Type B pancreatic cell (in vitro differentiated cells): ENCODE results near the gene SNTG2. TPM values are rescaled to one million over a fixed set of nuclear protein-coding genes. Genes with fewer than 3 reads are reported as not detected.

Experiments
- DNase-seq: peaks from one replicate; pipeline ENCODE4 v3.0.0; 2021; ENCODE audit warnings: mixed read lengths; ENCODE audit not compliant: unreplicated experiment; ENCODE audit errors: extremely low spot score
- H3K27ac Mint-ChIP-seq: 2 replicates; pipeline ENCODE4 v1.8.0; 2021; ENCODE audit warnings: mild to moderate bottlenecking, mixed read lengths
- H3K27me3 Mint-ChIP-seq: 2 replicates; pipeline ENCODE4 v1.8.0; 2021; ENCODE audit warnings: mixed read lengths
- H3K36me3 Mint-ChIP-seq: 2 replicates; pipeline ENCODE4 v1.8.0; 2021; ENCODE audit warnings: mixed read lengths
- H3K4me1 Mint-ChIP-seq: one replicate; pipeline ENCODE4 v1.8.0; 2021; ENCODE audit warnings: mixed read lengths; ENCODE audit not compliant: unreplicated experiment
- H3K4me3 Mint-ChIP-seq: 2 replicates; pipeline ENCODE4 v1.8.0; 2021; ENCODE audit warnings: mild to moderate bottlenecking, mixed read lengths
- H3K9me3 Mint-ChIP-seq: 2 replicates; pipeline ENCODE4 v1.8.0; 2021; ENCODE audit warnings: mixed read lengths
- total RNA-seq: library from RNA; stranded (reverse); gene quantifications from 2 replicates; pipeline ENCODE4 v1.2.1, GENCODE V29; 2021; ENCODE audit warnings: low replicate concordance
- TF ChIP-seq, protein P1 (sequence below): fragments of 200-600 bp; sonication (generic); conservative IDR thresholded peaks from 2 replicates; pipeline ENCODE4 v1.5.0; 2021; ENCODE audit warnings: antibody characterized with exemption, mild to moderate bottlenecking

The SNTG2 gene
- total RNA-seq, 1 donor from 2014 or later: 1.1 TPM

DNA sequence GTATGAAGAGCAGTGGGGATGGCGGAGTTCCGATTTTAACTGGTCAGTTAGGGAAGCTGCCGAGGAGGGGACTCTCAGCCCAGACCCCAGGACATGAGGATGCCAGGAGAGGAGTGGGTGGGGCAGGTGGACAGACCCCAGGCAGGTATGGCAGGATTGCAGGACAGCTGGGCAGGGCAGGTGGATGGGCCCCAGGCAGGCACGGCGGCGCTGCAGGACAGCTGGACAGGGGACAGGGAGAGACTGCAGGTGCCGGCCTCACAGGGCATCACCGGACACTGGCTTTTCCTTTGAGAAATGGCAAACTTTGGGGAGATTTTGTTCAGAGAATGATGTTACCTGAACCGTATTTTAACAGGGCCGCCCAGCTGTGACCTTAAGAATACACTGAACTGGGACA, 127.7 kb downstream of the SNTG2 start:
- no peak for DNase-seq
- Mint-ChIP-seq H3K4me3 (no peak overlapping the region), H3K9me3 (no peaks in the 10 kb centered on the region), H3K36me3 (no peaks in the 10 kb centered on the region), H3K4me1 (peaks cover 17% of the 10 kb centered on the region), H3K27ac (no peak overlapping the region), H3K27me3 (peaks cover 16% of the 10 kb centered on the region)
- TF ChIP-seq, protein P1, sequence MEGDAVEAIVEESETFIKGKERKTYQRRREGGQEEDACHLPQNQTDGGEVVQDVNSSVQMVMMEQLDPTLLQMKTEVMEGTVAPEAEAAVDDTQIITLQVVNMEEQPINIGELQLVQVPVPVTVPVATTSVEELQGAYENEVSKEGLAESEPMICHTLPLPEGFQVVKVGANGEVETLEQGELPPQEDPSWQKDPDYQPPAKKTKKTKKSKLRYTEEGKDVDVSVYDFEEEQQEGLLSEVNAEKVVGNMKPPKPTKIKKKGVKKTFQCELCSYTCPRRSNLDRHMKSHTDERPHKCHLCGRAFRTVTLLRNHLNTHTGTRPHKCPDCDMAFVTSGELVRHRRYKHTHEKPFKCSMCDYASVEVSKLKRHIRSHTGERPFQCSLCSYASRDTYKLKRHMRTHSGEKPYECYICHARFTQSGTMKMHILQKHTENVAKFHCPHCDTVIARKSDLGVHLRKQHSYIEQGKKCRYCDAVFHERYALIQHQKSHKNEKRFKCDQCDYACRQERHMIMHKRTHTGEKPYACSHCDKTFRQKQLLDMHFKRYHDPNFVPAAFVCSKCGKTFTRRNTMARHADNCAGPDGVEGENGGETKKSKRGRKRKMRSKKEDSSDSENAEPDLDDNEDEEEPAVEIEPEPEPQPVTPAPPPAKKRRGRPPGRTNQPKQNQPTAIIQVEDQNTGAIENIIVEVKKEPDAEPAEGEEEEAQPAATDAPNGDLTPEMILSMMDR: no peak

DNA sequence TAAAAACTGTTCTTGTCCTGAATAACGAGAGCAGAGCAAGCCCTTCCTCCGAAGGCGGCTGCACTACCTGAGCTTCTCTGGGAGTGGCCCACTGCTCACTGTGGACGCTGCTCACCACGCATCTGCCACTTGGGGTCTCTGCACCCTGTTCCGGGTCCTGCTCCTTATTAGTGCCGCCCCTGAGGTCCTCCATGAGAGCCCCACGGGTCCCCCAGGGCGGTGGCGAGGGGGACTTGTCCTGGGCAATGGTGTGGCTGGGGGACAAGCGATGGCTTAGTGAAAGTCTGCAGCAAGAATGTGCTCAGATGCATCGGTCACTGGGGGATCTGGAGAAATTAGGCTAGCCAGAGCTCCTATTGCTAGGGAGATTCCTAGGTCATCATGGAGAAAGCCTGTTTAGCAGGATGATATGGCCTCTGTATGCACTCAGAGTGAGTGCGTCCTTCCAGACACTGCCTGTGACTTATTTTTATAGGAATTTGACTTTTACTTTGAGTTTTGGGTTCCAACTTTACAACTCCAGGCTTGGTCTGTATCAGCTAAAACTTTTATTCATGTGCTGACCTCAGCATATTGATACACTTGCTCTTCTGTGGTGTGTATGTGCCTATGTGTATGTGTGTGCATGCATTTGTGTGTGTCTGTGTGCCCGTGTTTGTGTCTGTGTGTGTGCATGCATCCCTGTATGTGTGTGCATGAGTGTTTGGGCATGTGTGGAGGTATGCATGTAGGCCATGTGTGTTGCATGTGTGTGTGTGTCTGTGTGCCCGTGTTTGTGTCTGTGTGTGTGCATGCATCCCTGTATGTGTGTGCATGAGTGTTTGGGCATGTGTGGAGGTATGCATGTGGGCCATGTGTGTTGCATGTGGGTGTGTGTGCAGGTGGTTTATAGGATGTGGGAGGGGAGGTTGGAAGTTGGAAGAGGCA, 129.5 kb downstream of the SNTG2 start:
- no peak overlapping the region for H3K4me3 Mint-ChIP-seq
- no peak overlapping the region for H3K27ac Mint-ChIP-seq
- peaks cover 13% of the 10 kb centered on the region for H3K27me3 Mint-ChIP-seq
- no peak for DNase-seq
- H3K36me3 Mint-ChIP-seq: no peaks in the 10 kb centered on the region
- TF ChIP-seq, protein P1: no peak
- H3K4me1 Mint-ChIP-seq: peaks cover 16% of the 10 kb centered on the region
- H3K9me3 Mint-ChIP-seq: no peaks in the 10 kb centered on the region

DNA sequence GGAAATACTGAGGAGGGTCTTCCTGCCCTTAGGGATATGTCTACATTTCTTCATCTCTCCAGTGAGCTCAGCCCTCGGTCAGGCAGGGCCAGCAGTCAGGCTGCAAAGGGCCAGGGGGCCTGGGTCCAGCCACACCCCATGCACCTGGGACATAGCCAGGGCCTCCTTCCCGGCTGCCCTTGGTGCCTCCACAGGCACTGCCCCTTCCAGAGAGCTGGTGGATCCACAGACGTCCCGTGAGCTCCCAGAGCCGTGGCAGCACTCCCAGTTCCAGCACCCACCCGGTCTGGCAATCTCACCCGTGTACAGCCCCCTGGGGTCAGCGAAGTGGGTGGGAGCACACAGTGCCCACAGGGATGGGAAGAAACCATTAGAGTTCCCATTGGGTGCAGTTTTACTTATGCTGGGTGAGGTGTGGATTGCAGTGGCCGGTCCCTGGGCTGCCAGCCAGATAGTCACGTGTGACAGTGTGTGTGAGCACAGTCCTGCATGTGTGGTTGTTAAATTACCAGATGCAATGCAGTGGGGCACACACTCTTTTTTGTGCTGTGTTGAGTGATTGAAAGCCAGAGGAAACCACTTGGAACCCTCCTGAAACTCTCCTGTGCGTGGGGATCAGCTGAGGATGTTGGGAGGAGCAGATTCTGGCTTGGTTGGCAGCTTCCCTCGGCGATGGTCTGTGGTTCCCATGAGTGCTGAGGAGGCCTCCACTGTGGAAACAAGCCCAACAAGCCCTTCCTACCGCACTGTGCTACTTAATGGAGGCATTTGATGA, 131.0 kb downstream of the SNTG2 start:
- no peaks in the 10 kb centered on the region for H3K9me3 Mint-ChIP-seq
- no peak for DNase-seq
- TF ChIP-seq, protein P1: no peak
- peaks cover 9% of the 10 kb centered on the region for H3K27me3 Mint-ChIP-seq
- H3K4me3 Mint-ChIP-seq: no peak overlapping the region
- no peak overlapping the region for H3K27ac Mint-ChIP-seq
- H3K36me3 Mint-ChIP-seq: no peaks in the 10 kb centered on the region
- peaks cover 10% of the 10 kb centered on the region for H3K4me1 Mint-ChIP-seq

DNA sequence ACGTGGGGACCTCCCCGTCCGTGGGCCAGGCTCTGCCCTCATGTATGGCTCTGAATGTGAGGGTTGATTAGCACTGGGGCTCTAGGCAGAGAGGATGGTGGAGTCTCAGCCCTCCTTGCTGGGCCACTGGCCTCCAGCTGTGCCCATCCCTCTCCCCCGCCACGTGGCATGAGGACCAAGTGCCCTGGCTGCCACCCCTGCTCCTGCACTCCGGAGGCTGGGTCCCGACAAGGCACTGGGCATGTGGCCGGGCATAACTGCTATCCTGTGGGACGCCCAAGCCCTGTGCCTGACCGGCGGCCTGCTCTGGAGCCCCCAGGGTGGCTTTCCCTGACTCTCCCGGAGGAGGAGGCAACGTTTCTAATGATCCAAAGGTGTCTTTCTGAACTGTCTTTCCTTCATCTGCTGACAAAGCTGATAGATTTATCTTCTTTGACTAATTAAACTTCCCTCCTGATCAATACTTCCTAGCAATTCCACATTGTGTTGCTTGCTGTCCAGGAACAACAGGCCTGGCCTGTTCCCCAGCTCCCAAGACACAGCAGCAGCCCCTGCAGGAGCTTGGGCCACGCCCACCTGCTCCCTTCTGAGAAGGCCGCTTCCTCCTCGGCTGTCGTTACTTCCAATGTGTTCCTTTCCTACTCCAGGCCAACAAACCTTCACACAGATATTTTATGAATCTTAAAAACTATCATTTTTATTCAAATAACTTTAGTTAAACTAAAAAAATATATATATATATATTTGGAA, 132.0 kb downstream of the SNTG2 start:
- Mint-ChIP-seq H3K36me3 (no peaks in the 10 kb centered on the region), H3K27me3 (peaks cover 9% of the 10 kb centered on the region), H3K4me3 (no peak overlapping the region), H3K9me3 (no peaks in the 10 kb centered on the region), H3K27ac (no peak overlapping the region), H3K4me1 (peaks cover 9% of the 10 kb centered on the region)
- TF ChIP-seq, protein P1: no peak
- no peak for DNase-seq

DNA sequence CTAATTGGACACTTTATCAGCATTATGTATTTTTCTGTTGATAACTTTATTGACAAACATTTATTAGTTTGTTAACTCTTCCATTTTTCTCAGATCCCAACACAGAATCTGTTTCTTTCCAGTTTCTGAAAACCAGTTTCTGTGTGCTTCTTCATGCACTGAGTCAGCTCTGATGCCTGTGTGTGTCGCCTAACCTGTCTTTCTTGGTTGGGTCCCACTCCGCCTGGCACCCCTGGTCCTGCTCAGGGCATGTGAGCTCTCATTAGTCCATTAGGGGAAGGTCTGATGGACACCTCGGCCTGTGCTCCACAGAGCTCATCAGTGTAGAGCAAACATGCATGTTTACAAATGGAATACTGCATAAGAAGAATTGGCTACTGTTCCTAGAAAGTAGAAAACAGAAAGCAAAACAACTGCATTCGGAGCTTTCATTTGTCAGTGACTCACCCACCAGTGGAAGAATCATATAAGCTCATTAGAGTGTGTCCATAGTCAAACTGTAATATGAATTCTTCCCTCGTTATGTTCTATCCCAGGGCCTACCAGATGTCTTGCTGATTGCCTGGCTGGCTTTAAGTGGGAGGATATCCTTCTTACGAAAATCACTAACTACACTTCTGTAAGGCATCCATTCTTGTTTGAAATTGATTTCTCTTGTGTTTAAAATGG, 137.7 kb downstream of the SNTG2 start:
- no peaks in the 10 kb centered on the region for H3K27me3 Mint-ChIP-seq
- H3K36me3 Mint-ChIP-seq: no peaks in the 10 kb centered on the region
- H3K4me3 Mint-ChIP-seq: no peak overlapping the region
- no peaks in the 10 kb centered on the region for H3K9me3 Mint-ChIP-seq
- peaks cover 3% of the 10 kb centered on the region for H3K4me1 Mint-ChIP-seq
- TF ChIP-seq, protein P1: no peak
- DNase-seq: no peak
- H3K27ac Mint-ChIP-seq: no peak overlapping the region
